PC-3 (cell line): ENCODE measurements around the gene ZNF862.

Experiments
- CTCF ChIP-seq: fragments of 300-600 bp; sonication (generic); conservative IDR thresholded peaks from 2 replicates; pipeline ENCODE4 v1.5.1; 2017; ENCODE audit warnings: antibody characterized with exemption, low read depth, mild to moderate bottlenecking, low read length
- EZH2 ChIP-seq: fragments of 300-600 bp; sonication (generic); IDR thresholded peaks from one replicate; pipeline ENCODE4 v1.6.1; 2017; ENCODE audit warnings: antibody characterized with exemption, mild to moderate bottlenecking, low read length; ENCODE audit not compliant: unreplicated experiment
- EZH2phosphoT487 ChIP-seq: fragments of 300-600 bp; sonication (generic); IDR thresholded peaks from 2 replicates; pipeline ENCODE4 v1.6.1; 2018; ENCODE audit warnings: mild to moderate bottlenecking, antibody characterized with exemption, low read length, borderline replicate concordance

DNA sequence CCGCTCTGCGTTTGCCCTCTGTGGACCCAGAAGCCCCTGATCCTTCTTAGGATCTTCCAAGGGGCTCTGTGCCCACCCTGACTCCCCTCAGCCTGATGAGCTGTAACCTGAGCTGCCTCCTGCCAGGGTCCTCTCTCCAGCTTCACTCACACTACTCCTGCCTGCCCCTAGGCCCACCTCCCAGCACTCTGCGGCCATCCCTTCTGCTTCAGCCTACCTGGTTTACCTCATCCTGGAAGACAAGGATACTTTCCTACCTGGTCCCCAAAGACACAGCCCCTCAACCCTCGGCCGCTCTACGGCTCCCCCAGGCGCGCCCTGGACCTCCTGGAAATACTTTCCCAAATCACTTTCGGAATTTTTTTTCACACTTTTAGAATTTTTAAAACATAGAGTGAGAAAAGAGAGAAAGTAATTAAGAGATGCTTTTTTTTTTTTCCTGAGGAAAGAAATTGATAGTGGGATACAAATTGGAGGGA lies 6.4 kb upstream of the ZNF862 start:
- no peak for TF ChIP-seq CTCF
- TF ChIP-seq EZH2 = no peak
- no peak for TF ChIP-seq EZH2phosphoT487
